Measurements from ENCODE around the gene ADAMTS2. TPM values are rescaled to one million over a fixed set of nuclear protein-coding genes. Genes with fewer than 3 reads are reported as not detected.
A peak's percentile ranks its signal among the peaks of the same experiment; 100 is the strongest.

ADAMTS2 gene
- total and polyA plus RNA-seq, 2 of the 8 experiments (the other 6 are each of a cell fraction or from before 2014, with no cell fraction given): 6.6 to 7.3 TPM

GRCh38 chr5:179180921-179181645 lies 164.2 kb downstream of the ADAMTS2 start:
- 90% methylated on average over 16 of the region's 16 CpGs; no CpG with 5 or more reads in 1 of the 2 experiments for WGBS, 2 experiments (ENCODE audit: extremely low coverage in 1 of 2, insufficient coverage in 1 of 2, insufficient read length in 1 of 2, insufficient replicate concordance in 2 of 2, low coverage in 1 of 2, low lambda C conversion rate in 2 of 2, missing lambda C conversion rate in 1 of 2)
- Histone ChIP-seq H2BK15ac (ENCODE audit: low read length) (no peak overlapping the region), H2AFZ (ENCODE audit: low read length) (no peak overlapping the region), H3K79me1 (ENCODE audit: low read depth, low read length) (no peaks in the 10 kb centered on the region), H3K23me2 (ENCODE audit: low read depth, low read length) (no peaks in the 10 kb centered on the region), H3K4me2 (ENCODE audit: insufficient read depth in 1 of 2, low read depth in 2 of 2, low read length in 2 of 2) (no peak overlapping the region), H3K23ac (ENCODE audit: insufficient read length) (no peak overlapping the region), H3K27me3 (replicated peaks in 1 of 4; ENCODE audit: control insufficient read depth in 3 of 4, extremely low read depth in 1 of 4, insufficient read depth in 3 of 4, low read length in 3 of 4) (no peaks in the 10 kb centered on the region), H2BK12ac (ENCODE audit: low read depth, low read length) (no peak overlapping the region), H3K14ac (ENCODE audit: insufficient read length) (no peak overlapping the region), H3K18ac (ENCODE audit: extremely low read depth, low read length) (no peak overlapping the region), H4K5ac (ENCODE audit: insufficient read length, low read depth, low read length) (no peak overlapping the region), H2BK120ac (replicated peaks; ENCODE audit: low read depth, low read length) (no peak overlapping the region), H4K91ac (replicated peaks; ENCODE audit: insufficient read length, low read length) (peak overlapping the region; percentile 25), H3K4me1 (replicated peaks in 1 of 4; ENCODE audit: control insufficient read depth in 3 of 4, insufficient read depth in 4 of 4, low read length in 3 of 4) (peaks cover 0 to 10% (median 7%) of the 10 kb centered on the region in 4 experiments; a peak in 6 of 7 replicates), H3K27ac (ENCODE audit: low read depth, low read length) (no peak overlapping the region), H4K8ac (ENCODE audit: extremely low read depth, insufficient read depth, low read length) (no peak overlapping the region; the same call in 1 of the 2 replicates), H3K36me3 (ENCODE audit: control insufficient read depth in 2 of 4, insufficient read depth in 4 of 4, low read length in 3 of 4) (no peaks in the 10 kb centered on the region), H3K9ac (replicated peaks in 1 of 4; ENCODE audit: extremely low read depth in 1 of 4, low read depth in 3 of 4, low read length in 3 of 4) (no peak overlapping the region), H3K79me2 (ENCODE audit: control insufficient read depth in 1 of 2, insufficient read depth in 2 of 2, low read length in 2 of 2) (no peaks in the 10 kb centered on the region), H2BK5ac (ENCODE audit: low read depth, low read length) (no peak overlapping the region), H2AK5ac (ENCODE audit: low read depth, low read length) (no peak overlapping the region), H3K4me3 (ENCODE audit: extremely low read depth in 1 of 4, insufficient read depth in 2 of 4, low read depth in 3 of 4, low read length in 4 of 4) (no peak overlapping the region), H2BK20ac (ENCODE audit: low read length) (no peak overlapping the region), H3K56ac (replicated peaks; ENCODE audit: insufficient read length, low read depth, low read length) (no peak overlapping the region), H4K20me1 (replicated peaks in 1 of 2; ENCODE audit: control insufficient read depth in 1 of 2, insufficient read depth in 2 of 2, low read length in 2 of 2) (no peaks in the 10 kb centered on the region), H3K4ac (replicated peaks; ENCODE audit: insufficient read length, low read depth, low read length) (no peak overlapping the region), H3K9me3 (ENCODE audit: insufficient read depth in 2 of 2, low read depth in 1 of 2, low read length in 1 of 2) (no peaks in the 10 kb centered on the region)
- ChIA-PET CTCF (ENCODE audit: partially characterized antibody) (interaction anchor here (0.6 to 3.5 kb wide), 2 partner anchors 14 to 227 kb away, joined by 3 to 20 read pairs; no protein-coding TSS in a partner anchor), POLR2A (ENCODE audit: partially characterized antibody) (interaction anchor here (0.7 kb wide), 1 partner anchor 27 kb away, joined by 3 read pairs; no protein-coding TSS in a partner anchor)
- DNase-seq (ENCODE audit: low read depth in 1 of 2, low spot score in 2 of 2): no peak
- FAIRE-seq: no peak
- no peak for TF ChIP-seq NRF1 (IDR thresholded peaks at IDR 0.05; ENCODE audit: low read depth, low read length)
- TF ChIP-seq RBBP5 (IDR thresholded peaks at IDR 0.05; ENCODE audit: borderline replicate concordance, low read depth, low read length): no peak
- TF ChIP-seq SIX5 (IDR thresholded peaks at IDR 0.05; ENCODE audit: low read depth, low read length): no peak
